GM12891 (cell line): ENCODE measurements around the gene NOTCH2.
"Not testable (repeated sequence)": the region's sequence is repeated elsewhere in the genome, so short reads cannot be mapped to it uniquely, and the experiment has no call there.

Experiments used
- DNase-seq: peaks from one replicate; pipeline ENCODE4 v3.0.0; 2011; ENCODE audit warnings: low spot score; ENCODE audit not compliant: insufficient read length
- FAIRE-seq: peaks from 2 replicates; lab custom pipeline; 2011; peaks lifted over from hg19 to GRCh38; lab: Jason Lieb, UNC
- POLR2AphosphoS5 ChIP-seq: IDR thresholded peaks from 2 replicates; pipeline ENCODE4 v1.6.1; 2011; ENCODE audit warnings: low read depth, low read length, control low read depth
- SPI1 ChIP-seq: IDR thresholded peaks from 2 replicates; pipeline ENCODE4 v1.6.1; 2011; ENCODE audit warnings: low read depth, low read length, control low read depth

The NOTCH2 gene

DNA sequence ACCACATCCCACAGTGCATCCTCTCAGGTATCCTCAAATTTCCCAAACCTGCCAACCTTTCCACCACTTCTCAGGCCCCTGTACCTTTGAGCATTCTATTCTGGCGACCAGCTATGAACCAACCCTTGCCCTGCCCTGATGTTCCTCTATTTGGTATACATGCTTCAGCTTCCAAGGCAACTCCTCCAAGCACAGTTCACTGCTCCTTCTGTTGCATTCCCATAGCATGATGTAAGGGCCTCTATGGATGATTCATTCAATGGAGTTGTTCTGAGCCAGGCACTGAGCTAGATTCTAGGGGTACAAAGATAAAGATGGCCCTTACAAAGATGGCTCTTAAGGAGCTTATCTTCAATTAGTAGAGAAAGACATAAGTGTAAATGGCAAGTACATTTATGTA, 21.4 kb upstream of the NOTCH2 start:
- not testable (repeated sequence) for FAIRE-seq, DNase-seq

DNA sequence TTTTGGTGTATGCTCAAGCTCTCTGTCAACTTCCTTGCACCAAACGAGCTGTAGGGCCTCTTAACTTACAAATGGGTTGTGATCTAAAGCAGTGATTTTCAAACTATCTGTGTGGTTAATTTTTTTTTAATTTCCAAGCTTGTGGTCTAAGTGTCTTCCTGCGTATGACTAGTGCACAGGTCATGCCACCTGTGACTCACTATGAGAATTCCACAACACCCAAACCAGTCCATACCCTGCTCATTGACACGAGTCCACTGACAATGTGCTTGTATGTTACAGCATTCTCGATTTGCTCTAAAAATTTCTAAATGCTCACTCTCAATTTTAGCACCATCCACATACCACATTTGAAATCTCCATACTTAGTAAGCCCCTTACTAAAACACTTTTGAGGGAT, 18.5 kb upstream of the NOTCH2 start:
- FAIRE-seq, DNase-seq: not testable (repeated sequence)

- peak; percentile 67 for FAIRE-seq
- not testable (repeated sequence) for DNase-seq
Measured at GRCh38 chr1:120069920-120070214, 405 bp upstream of the NOTCH2 start.

GRCh38 chr1:120068683-120069066, 787 bp downstream of the NOTCH2 start:
- not testable (repeated sequence) for FAIRE-seq, DNase-seq

DNA sequence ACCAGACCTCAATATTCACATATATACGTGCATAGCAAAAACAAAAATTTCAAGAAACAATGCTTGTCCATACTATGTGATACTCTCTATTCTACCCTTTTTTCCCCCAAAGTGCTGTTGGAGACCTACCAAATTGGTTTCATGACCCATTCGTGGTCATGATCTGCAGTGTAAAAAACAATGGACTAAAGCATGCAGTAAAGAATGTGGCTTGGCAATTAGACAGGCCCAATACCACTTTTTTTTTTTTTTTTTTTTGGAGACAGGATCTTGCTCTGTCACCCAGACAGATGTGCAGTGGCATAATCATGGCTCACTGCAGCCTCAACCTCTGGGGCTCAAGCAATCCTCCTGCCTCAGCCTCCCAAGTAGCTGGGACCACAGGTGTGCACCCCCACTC, 21.3 kb downstream of the NOTCH2 start:
- not testable (repeated sequence) for FAIRE-seq

GRCh38 chr1:120041771-120042170, 27.7 kb downstream of the NOTCH2 start:
- not testable (repeated sequence) for FAIRE-seq, DNase-seq

More for the DNA sequence above, 21.3 kb downstream of the NOTCH2 start:
- not testable (repeated sequence) for DNase-seq

DNA sequence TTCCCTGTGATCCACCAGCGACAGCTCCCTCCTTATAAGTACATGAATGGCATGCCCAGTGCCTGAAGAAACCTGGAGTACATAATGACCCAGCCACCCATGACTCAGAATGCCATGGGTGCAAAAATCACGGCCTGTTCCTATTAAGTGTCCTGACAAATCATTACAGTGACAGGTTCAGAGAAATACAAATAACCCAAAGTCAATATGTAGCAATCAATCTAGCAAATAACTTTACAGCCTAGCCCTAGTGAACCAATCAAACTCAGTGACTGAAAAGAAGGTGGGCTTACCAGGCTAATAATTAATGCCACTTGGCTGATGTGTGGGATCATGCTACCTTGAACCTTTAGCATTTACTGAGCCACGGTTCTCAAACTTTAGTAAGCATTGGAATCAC, 37.2 kb downstream of the NOTCH2 start:
- not testable (repeated sequence) for DNase-seq, FAIRE-seq

GRCh38 chr1:120023791-120024190, 45.7 kb downstream of the NOTCH2 start:
- DNase-seq, FAIRE-seq: not testable (repeated sequence)

DNA sequence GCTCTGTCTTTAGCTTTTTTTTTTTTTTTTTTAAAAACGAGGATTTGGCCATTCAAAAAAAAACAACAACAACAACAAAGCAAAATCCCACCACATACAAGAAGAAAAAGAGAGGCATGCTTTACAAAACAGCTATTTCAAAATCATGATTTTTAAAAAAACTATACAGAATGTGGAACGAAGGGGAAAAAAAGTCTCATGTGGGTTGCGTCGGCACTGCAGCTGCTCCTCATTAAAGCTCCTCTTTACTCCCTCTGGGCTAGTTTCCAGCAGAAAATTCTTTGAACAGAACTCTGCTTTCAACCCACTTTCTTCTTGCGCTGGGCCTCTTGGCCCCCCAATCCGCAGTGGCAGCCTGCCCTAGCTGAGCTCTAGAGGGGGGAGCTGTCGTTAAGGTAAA, 54.5 kb downstream of the NOTCH2 start:
- not testable (repeated sequence) for DNase-seq, FAIRE-seq

GRCh38 chr1:120008320-120008719, 61.1 kb downstream of the NOTCH2 start:
- not testable (repeated sequence) for FAIRE-seq, DNase-seq

- FAIRE-seq, DNase-seq: not testable (repeated sequence)
Measured at GRCh38 chr1:120007850-120008249, 61.6 kb downstream of the NOTCH2 start.

DNA sequence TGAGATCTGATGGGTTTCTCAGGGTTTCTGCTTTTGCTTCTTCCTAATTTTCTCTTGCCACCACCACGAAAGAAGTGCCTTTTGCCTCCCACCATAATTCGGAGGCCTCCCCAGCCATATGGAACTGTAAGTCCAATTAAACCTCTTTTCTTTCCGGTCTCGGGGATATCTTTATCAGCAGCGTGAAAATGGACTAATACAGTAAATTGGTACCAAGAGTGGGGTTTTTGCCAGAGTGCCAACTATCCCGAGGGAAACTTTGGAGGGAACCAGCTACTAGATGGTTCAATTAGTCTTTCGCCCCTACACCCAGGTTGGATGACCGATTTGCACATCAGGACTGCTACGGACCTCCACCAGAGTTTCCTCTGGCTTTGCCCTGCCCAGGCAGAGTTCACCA, 68.4 kb downstream of the NOTCH2 start:
- not testable (repeated sequence) for FAIRE-seq, DNase-seq

DNA sequence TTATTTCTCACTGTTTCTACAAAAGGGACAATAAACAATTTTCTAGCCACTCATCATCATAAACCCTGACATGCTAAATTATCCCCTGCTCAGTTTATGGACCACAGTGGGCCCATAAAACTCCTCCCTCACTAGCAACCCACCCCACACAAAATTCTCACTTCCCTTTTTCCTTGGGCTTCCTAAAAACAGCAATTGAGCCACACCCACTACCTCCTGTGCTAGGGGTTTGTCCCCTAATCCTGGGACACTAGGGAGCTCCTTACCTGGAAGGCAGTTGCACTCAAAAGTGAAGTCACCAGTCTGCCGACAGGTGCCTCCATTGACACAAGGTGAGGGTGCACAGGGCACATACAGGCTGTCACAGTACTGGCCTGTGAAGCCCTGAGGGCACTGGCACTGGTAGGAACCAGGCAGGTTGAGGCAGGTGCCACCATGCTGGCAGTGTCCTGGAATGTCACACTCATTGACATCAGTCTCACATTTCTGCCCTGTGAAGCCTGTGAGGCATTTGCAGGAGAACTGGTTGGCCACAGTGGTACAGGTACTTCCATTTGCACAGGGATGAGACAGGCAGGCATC, 72.6 kb downstream of the NOTCH2 start:
- DNase-seq, FAIRE-seq: not testable (repeated sequence)
- peak; percentile 44; the same call in 1 of the 2 replicates for TF ChIP-seq SPI1

- FAIRE-seq, DNase-seq: not testable (repeated sequence)
Measured at GRCh38 chr1:119995975-119996374, 73.5 kb downstream of the NOTCH2 start.

- FAIRE-seq (no peak), DNase-seq (no peak)
- TF ChIP-seq SPI1 (peak; percentile 12; the same call in 1 of the 2 replicates), POLR2AphosphoS5 (no peak)
Measured at GRCh38 chr1:119988306-119989062, 81.0 kb downstream of the NOTCH2 start.
